HepG2 (cell line): Measurements from ENCODE around the gene CCL5.

ENCODE experiments used
- CREB1 ChIP-seq, 2 experiments: fragments of 450-650 bp in 1 of 2; IDR thresholded peaks; 2 replicates each; pipeline ENCODE4 v1.6.1; 2016 to 2017; ENCODE audit warnings: control low read depth in 1 of 2, mild to moderate bottlenecking in 1 of 2, missing compliant biosample characterization in 1 of 2, missing genetic modification characterization in 1 of 2
- CTCF ChIP-seq: sonication (generic); formaldehyde crosslinking; IDR thresholded peaks from 2 replicates; pipeline ENCODE4 v1.5.0; 2020; ENCODE audit warnings: mild to moderate bottlenecking, missing genetic modification reagents, moderate library complexity
- JARID2 ChIP-seq: sonication (generic); formaldehyde crosslinking; IDR thresholded peaks from 2 replicates; pipeline ENCODE4 v1.8.1; 2023; ENCODE audit warnings: missing genetic modification reagents, inconsistent platforms; ENCODE audit not compliant: insufficient replicate concordance
- MEIS1 ChIP-seq: sonication (generic); formaldehyde crosslinking; IDR thresholded peaks from 2 replicates; pipeline ENCODE4 v1.9.0; 2021; ENCODE audit warnings: mild to moderate bottlenecking, missing genetic modification reagents, moderate library complexity, borderline replicate concordance
- POLR2AphosphoS5 ChIP-seq: IDR thresholded peaks from 2 replicates; pipeline ENCODE4 v1.6.1; 2012; ENCODE audit warnings: low read depth, low read length
- RFX1 ChIP-seq: fragments of 450-650 bp; IDR thresholded peaks from 2 replicates; pipeline ENCODE4 v1.6.1; 2017
- SUZ12 ChIP-seq: fragments of 150-350 bp; IDR thresholded peaks from 2 replicates; pipeline ENCODE4 v1.6.1; 2014; ENCODE audit warnings: low read depth, low read length
- TRIM24 ChIP-seq: sonication (generic); formaldehyde crosslinking; IDR thresholded peaks from 2 replicates; pipeline ENCODE4 v1.8.0; 2022; ENCODE audit warnings: mild to moderate bottlenecking, missing genetic modification reagents
- ZBTB40 ChIP-seq, 2 experiments: fragments of 450-650 bp in 1 of 2; sonication (generic) in 1 of 2; formaldehyde crosslinking in 1 of 2; IDR thresholded peaks; 2 replicates each; pipeline versions ENCODE4 v1.6.1 to v1.8.0; 2016 to 2022; ENCODE audit warnings: antibody characterized with exemption in 1 of 2, mild to moderate bottlenecking in 1 of 2, missing genetic modification reagents in 1 of 2
- ZNF549 ChIP-seq: sonication (generic); formaldehyde crosslinking; IDR thresholded peaks from 2 replicates; pipeline ENCODE4 v1.5.0; 2020; ENCODE audit warnings: missing genetic modification reagents
- ZNF574 ChIP-seq: sonication (generic); formaldehyde crosslinking; IDR thresholded peaks from 2 replicates; pipeline ENCODE4 v1.4.0; 2020; ENCODE audit warnings: missing genetic modification reagents
- ZNF687 ChIP-seq: sonication (generic); formaldehyde crosslinking; IDR thresholded peaks from 2 replicates; pipeline ENCODE4 v1.5.1; 2020; ENCODE audit warnings: mild to moderate bottlenecking, missing genetic modification reagents, moderate library complexity

GRCh38 chr17:35841505-35841904, 38.7 kb downstream of the CCL5 start:
- TF ChIP-seq ZBTB40 (IDR thresholded peaks at IDR 0.05) (no peak), ZBTB40 (CRISPR knock-in tag; IDR thresholded peaks at IDR 0.05) (no peak), ZNF549 (CRISPR knock-in tag) (no peak), SUZ12 (no peak), JARID2 (CRISPR knock-in tag) (no peak), CTCF (no peak), ZNF687 (no peak), POLR2AphosphoS5 (no peak), MEIS1 (CRISPR knock-in tag) (no peak), CREB1 (IDR thresholded peaks at IDR 0.05) (no peak), CREB1 (CRISPR knock-in tag; IDR thresholded peaks at IDR 0.05) (no peak), RFX1 (no peak), ZNF574 (no peak), TRIM24 (CRISPR knock-in tag) (no peak)
